MM.1S (cell line): ENCODE measurements around the gene SLC15A2.

Experiments used
- DNase-seq: peaks from one replicate; pipeline ENCODE4 v3.0.0-alpha.2; 2015
- H2AFZ ChIP-seq: fragments of 300-600 bp; sonication (generic); 2 replicates; pipeline ENCODE4 v1.6.0; 2016; ENCODE audit warnings: antibody characterized with exemption, low read length
- H3F3A ChIP-seq: fragments of 300-600 bp; sonication (generic); 2 replicates; pipeline ENCODE4 v1.6.1; 2016; ENCODE audit warnings: mild to moderate bottlenecking, antibody characterized with exemption, low read length, moderate library complexity, mixed read lengths; ENCODE audit not compliant: insufficient read depth
- H3K27ac ChIP-seq: fragments of 300-600 bp; sonication (generic); 2 replicates; pipeline ENCODE4 v1.5.1; 2016; ENCODE audit warnings: mild to moderate bottlenecking, low read length
- H3K27me3 ChIP-seq: fragments of 300-600 bp; sonication (generic); replicated peaks from 2 replicates; pipeline ENCODE4 v1.6.0; 2016; ENCODE audit warnings: low read length; ENCODE audit not compliant: insufficient read depth
- H3K36me3 ChIP-seq: fragments of 300-600 bp; sonication (generic); replicated peaks from 2 replicates; pipeline ENCODE4 v1.6.1; 2016; ENCODE audit warnings: mild to moderate bottlenecking, low read length, mixed read lengths; ENCODE audit not compliant: insufficient read depth
- H3K4me1 ChIP-seq: fragments of 300-600 bp; sonication (generic); 2 replicates; pipeline ENCODE4 v1.6.1; 2016; ENCODE audit warnings: low read length, mixed read lengths
- H3K4me2 ChIP-seq: fragments of 300-600 bp; sonication (generic); 2 replicates; pipeline ENCODE4 v1.6.0; 2016; ENCODE audit warnings: low read depth, low read length
- H3K4me3 ChIP-seq: fragments of 300-600 bp; sonication (generic); 2 replicates; pipeline ENCODE4 v1.5.1; 2016; ENCODE audit warnings: low read length, mixed read lengths
- H3K79me2 ChIP-seq: fragments of 300-600 bp; sonication (generic); 2 replicates; pipeline ENCODE4 v1.6.1; 2016; ENCODE audit warnings: mixed run types, low read length, mixed read lengths
- H3K9ac ChIP-seq: fragments of 300-600 bp; sonication (generic); 2 replicates; pipeline ENCODE4 v1.6.1; 2016; ENCODE audit warnings: low read length, mixed read lengths
- H3K9me2 ChIP-seq: fragments of 300-600 bp; sonication (generic); replicated peaks from 2 replicates; pipeline ENCODE4 v1.6.1; 2016; ENCODE audit warnings: mild to moderate bottlenecking, low read length, mixed read lengths; ENCODE audit not compliant: insufficient read depth
- H3K9me3 ChIP-seq: fragments of 300-600 bp; sonication (generic); replicated peaks from 2 replicates; pipeline ENCODE4 v1.6.1; 2016; ENCODE audit warnings: mild to moderate bottlenecking, low read length, mixed read lengths; ENCODE audit not compliant: insufficient read depth
- H4K20me1 ChIP-seq: fragments of 300-600 bp; sonication (generic); 2 replicates; pipeline ENCODE4 v1.6.1; 2016; ENCODE audit warnings: mild to moderate bottlenecking, low read length, moderate library complexity, mixed read lengths; ENCODE audit not compliant: insufficient read depth
- CTCF ChIP-seq: fragments of 300-600 bp; sonication (generic); IDR thresholded peaks from 2 replicates; pipeline ENCODE4 v1.5.1; 2016; ENCODE audit warnings: antibody characterized with exemption, low read length, mixed read lengths
- EZH2 ChIP-seq: fragments of 300-600 bp; sonication (generic); optimal IDR thresholded peaks from 2 replicates; pipeline ENCODE3; 2017; ENCODE audit warnings: low read depth, mild to moderate bottlenecking, antibody characterized with exemption, low read length, mixed read lengths
- EZH2phosphoT487 ChIP-seq: fragments of 300-600 bp; sonication (generic); IDR thresholded peaks from 2 replicates; pipeline ENCODE4 v1.6.1; 2018; ENCODE audit warnings: antibody characterized with exemption, low read length

The SLC15A2 gene, protein sequence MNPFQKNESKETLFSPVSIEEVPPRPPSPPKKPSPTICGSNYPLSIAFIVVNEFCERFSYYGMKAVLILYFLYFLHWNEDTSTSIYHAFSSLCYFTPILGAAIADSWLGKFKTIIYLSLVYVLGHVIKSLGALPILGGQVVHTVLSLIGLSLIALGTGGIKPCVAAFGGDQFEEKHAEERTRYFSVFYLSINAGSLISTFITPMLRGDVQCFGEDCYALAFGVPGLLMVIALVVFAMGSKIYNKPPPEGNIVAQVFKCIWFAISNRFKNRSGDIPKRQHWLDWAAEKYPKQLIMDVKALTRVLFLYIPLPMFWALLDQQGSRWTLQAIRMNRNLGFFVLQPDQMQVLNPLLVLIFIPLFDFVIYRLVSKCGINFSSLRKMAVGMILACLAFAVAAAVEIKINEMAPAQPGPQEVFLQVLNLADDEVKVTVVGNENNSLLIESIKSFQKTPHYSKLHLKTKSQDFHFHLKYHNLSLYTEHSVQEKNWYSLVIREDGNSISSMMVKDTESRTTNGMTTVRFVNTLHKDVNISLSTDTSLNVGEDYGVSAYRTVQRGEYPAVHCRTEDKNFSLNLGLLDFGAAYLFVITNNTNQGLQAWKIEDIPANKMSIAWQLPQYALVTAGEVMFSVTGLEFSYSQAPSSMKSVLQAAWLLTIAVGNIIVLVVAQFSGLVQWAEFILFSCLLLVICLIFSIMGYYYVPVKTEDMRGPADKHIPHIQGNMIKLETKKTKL

DNA sequence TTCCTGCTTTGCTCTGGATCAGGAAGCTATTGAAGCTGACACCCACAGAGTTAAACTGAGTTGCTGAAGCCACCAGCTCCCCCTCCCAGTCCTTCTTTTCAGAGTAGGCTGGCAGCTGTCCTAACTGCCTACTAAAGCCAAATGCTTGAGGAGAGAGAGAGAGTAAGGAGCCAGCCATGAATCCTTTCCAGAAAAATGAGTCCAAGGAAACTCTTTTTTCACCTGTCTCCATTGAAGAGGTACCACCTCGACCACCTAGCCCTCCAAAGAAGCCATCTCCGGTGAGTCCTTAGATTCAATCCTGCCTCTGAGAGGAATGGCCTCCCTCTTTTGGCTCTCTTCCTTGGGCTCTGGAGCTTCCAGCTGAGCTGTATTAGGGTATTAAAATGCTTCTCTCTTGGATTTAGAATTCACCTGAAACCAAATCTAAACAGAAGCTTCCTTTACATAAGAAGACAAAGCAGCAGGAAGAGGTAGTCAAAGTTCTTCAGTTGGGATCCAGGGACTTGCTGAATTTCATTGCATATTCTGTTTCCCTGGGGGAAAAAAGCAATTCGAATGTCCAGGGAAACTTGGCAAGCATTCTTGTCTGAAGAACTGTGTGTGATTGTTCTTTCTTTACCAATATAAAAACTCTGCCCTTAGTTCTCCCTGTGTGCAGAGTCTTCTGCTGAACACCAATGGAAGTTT, at the start of gene SLC15A2:
TSS of gene SLC15A2 (plus strand) at position 101 of the 690 bp plus-strand sequence. CDS start at position 177, 76 bp downstream.
- no peaks in the 10 kb centered on the region for H3K9me2 ChIP-seq
- TF ChIP-seq EZH2phosphoT487 (no peak), CTCF (no peak), EZH2 (no peak)
- H3K4me1 ChIP-seq, result no peaks in the 10 kb centered on the region
- H3K4me2 ChIP-seq, result no peak within 1 kb of the TSS
- DNase-seq, result no peak
- no peak within 1 kb of the TSS for H3K9ac ChIP-seq
- H3K27ac ChIP-seq, result no peak within 1 kb of the TSS
- H3K9me3 ChIP-seq, result no peaks in the 10 kb centered on the region
- no peaks in the 10 kb centered on the region for H3K36me3 ChIP-seq
- H3F3A ChIP-seq, result no peaks in the 10 kb centered on the region
- no peaks in the 10 kb centered on the region for H3K79me2 ChIP-seq
- H3K4me3 ChIP-seq, result no peak within 1 kb of the TSS
- H2AFZ ChIP-seq, result no peak within 1 kb of the TSS
- no peaks in the 10 kb centered on the region for H4K20me1 ChIP-seq
- no peaks in the 10 kb centered on the region for H3K27me3 ChIP-seq

GRCh38 chr3:121844892-121845291, 49.3 kb upstream of the SLC15A2 start:
- H3F3A ChIP-seq, result no peaks in the 10 kb centered on the region
- H3K4me1 ChIP-seq, result 0 out of 2 replicates have a peak, but pooled peaks cover 5% of the 10 kb centered on the region
- no peak for TF ChIP-seq CTCF
- TF ChIP-seq EZH2phosphoT487, result no peak
- no peak for TF ChIP-seq EZH2
- no peak overlapping the region for H3K4me3 ChIP-seq
- no peak overlapping the region for H3K4me2 ChIP-seq
- H4K20me1 ChIP-seq, result peaks cover 6% of the 10 kb centered on the region; the same call in 1 of the 2 replicates
- H3K27me3 ChIP-seq, result no peaks in the 10 kb centered on the region
- DNase-seq, result no peak
- peaks cover 83% of the 10 kb centered on the region for H3K79me2 ChIP-seq
- no peaks in the 10 kb centered on the region for H3K9me3 ChIP-seq
- H3K9ac ChIP-seq, result no peak overlapping the region
- no peak overlapping the region for H2AFZ ChIP-seq
- H3K9me2 ChIP-seq, result no peaks in the 10 kb centered on the region
- H3K36me3 ChIP-seq, result 0 out of 2 replicates have a peak, but pooled peaks cover 8% of the 10 kb centered on the region
- H3K27ac ChIP-seq, result no peak overlapping the region

- Histone ChIP-seq H2AFZ (no peak overlapping the region), H3K4me3 (no peak overlapping the region), H3K9ac (no peak overlapping the region), H3K36me3 (peaks cover 9% of the 10 kb centered on the region; the same call in 1 of the 2 replicates), H3K79me2 (peaks cover 92% of the 10 kb centered on the region), H3K9me2 (no peaks in the 10 kb centered on the region), H3K4me2 (no peak overlapping the region), H3K4me1 (no peaks in the 10 kb centered on the region), H3F3A (no peaks in the 10 kb centered on the region), H3K27me3 (no peaks in the 10 kb centered on the region), H3K9me3 (no peaks in the 10 kb centered on the region), H3K27ac (no peak overlapping the region), H4K20me1 (peaks cover 4% of the 10 kb centered on the region)
- no peak for DNase-seq
- TF ChIP-seq EZH2 (no peak), CTCF (no peak), EZH2phosphoT487 (no peak)
These were observed 41.9 kb upstream of the SLC15A2 start for GRCh38 chr3:121852256-121852655.
